HCT116 (cell line): Measurements from ENCODE around the gene BLOC1S2. TPM values are rescaled to one million over a fixed set of nuclear protein-coding genes. Genes with fewer than 3 reads are reported as not detected.

ENCODE experiments used
- ATAC-seq: fragments of 200-7000 bp; cut with Tn5 transposase; 2 replicates; pipeline ENCODE4 v1.9.1; 2020; ENCODE audit warnings: mild to moderate bottlenecking, moderate library complexity
- Bru-seq: library from RNA; stranded (reverse); fragments of 400-500 nt; gene quantifications from one replicate; lab custom pipeline; 2021; lab: Mats Ljungman, UMichigan
- BruChase-seq, 2 experiments: library from RNA; stranded (reverse); fragments of 400-500 nt; gene quantifications; one replicate each; lab custom pipeline; 2021; lab: Mats Ljungman, UMichigan
- BruUV-seq: library from RNA; stranded (reverse); fragments of 400-500 nt; replicated peaks from 2 replicates; lab custom pipeline; 2021; lab: Mats Ljungman, UMichigan
- CTCF ChIA-PET: fragments of 300-600 bp; sonication (Branson Sonifier 250); formaldehyde crosslinking; loops from one replicate; lab custom pipeline; 2021; ENCODE audit warnings: antibody characterized with exemption; lab: Charles Lee
- POLR2A ChIA-PET: fragments of 300-600, 350-600 bp; sonication (Branson Sonifier 250); formaldehyde crosslinking; loops from one replicate; lab custom pipeline; 2021; ENCODE audit warnings: antibody characterized with exemption; lab: Charles Lee
- RAD21 ChIA-PET, 2 experiments: fragments of 300-600 bp; sonication (Branson Sonifier 250); formaldehyde crosslinking; loops; one replicate each; lab custom pipeline; 2023; ENCODE audit warnings: low total read pairs in 2 of 2; ENCODE audit not compliant: uncharacterized antibody in 2 of 2, unreplicated experiment in 2 of 2, low non-redundant PET in 1 of 2; lab: Charles Lee
- DNase-seq: peaks from one replicate; pipeline ENCODE4 v3.0.0-alpha.2; 2010; ENCODE audit warnings: low read depth, low spot score
- H2AFZ ChIP-seq: fragments of 200-600 bp; shearing (Covaris generic), sonication (generic); 2 replicates; pipeline ENCODE4 v1.6.1; 2017; ENCODE audit warnings: low read depth, mixed run types, mixed read lengths, antibody characterized with exemption, low read length; ENCODE audit not compliant: poor library complexity, severe bottlenecking
- H3K27ac ChIP-seq: 2 replicates; pipeline ENCODE4 v1.5.1; 2012; ENCODE audit warnings: low read depth, low read length
- H3K27me3 ChIP-seq: fragments of 200-600 bp; sonication (generic); 2 replicates; pipeline ENCODE4 v1.6.1; 2016; ENCODE audit warnings: mixed run types, low read length, mixed read lengths; ENCODE audit not compliant: insufficient read depth
- H3K36me3 ChIP-seq, 2 experiments: fragments of 200-500 bp in 1 of 2; fragments of 200-600 bp in 1 of 2; sonication (Bioruptor generic) in 1 of 2; sonication (generic) in 1 of 2; 2 replicates each; pipeline versions ENCODE4 v1.5.1 to v1.6.1; 2014 to 2016; ENCODE audit warnings: low read length in 2 of 2, inconsistent platforms in 1 of 2, mixed read lengths in 1 of 2, mixed run types in 1 of 2; ENCODE audit not compliant: insufficient read depth in 2 of 2, control insufficient read depth in 1 of 2
- H3K4me1 ChIP-seq, 2 experiments: fragments of 200-600 bp in 1 of 2; sonication (generic) in 1 of 2; 2 replicates each; pipeline versions ENCODE4 v1.5.1 to v1.6.1; 2012 to 2017; ENCODE audit warnings: low read length in 2 of 2, inconsistent platforms in 1 of 2, mild to moderate bottlenecking in 1 of 2, mixed read lengths in 1 of 2, mixed run types in 1 of 2, moderate library complexity in 1 of 2; ENCODE audit not compliant: insufficient read depth in 2 of 2, control insufficient read depth in 1 of 2
- H3K4me2 ChIP-seq: fragments of 200-600 bp; sonication (generic); 2 replicates; pipeline ENCODE4 v1.6.1; 2017; ENCODE audit warnings: mixed run types, low read length, mixed read lengths
- H3K4me3 ChIP-seq, 2 experiments: fragments of 200-600 bp in 1 of 2; sonication (generic) in 1 of 2; replicated peaks in 1 of 2; 2 replicates each; pipeline ENCODE4 v1.5.1; 2011 to 2016; ENCODE audit warnings: low read length in 2 of 2, control low read depth in 1 of 2, low read depth in 1 of 2, mild to moderate bottlenecking in 1 of 2, mixed read lengths in 1 of 2, mixed run types in 1 of 2
- H3K79me2 ChIP-seq: fragments of 200-600 bp; sonication (generic); 2 replicates; pipeline ENCODE4 v1.6.1; 2017; ENCODE audit warnings: mild to moderate bottlenecking, mixed run types, low read length, moderate library complexity, mixed read lengths; ENCODE audit not compliant: insufficient read depth
- H3K9ac ChIP-seq: fragments of 200-600 bp; sonication (generic); 2 replicates; pipeline ENCODE4 v1.6.1; 2016; ENCODE audit warnings: low read length, mixed read lengths
- H3K9me2 ChIP-seq: fragments of 200-600 bp; sonication (generic), shearing (Covaris generic); 2 replicates; pipeline ENCODE4 v1.6.1; 2017; ENCODE audit warnings: mixed run types, mild to moderate bottlenecking, moderate library complexity; ENCODE audit not compliant: insufficient read depth
- H3K9me3 ChIP-seq, 2 experiments: fragments of 200-500 bp in 1 of 2; fragments of 200-600 bp in 1 of 2; sonication (Bioruptor generic) in 1 of 2; sonication (generic) in 1 of 2; 2 replicates each; pipeline ENCODE4 v1.6.1; 2014 to 2017; ENCODE audit warnings: low read length in 2 of 2, mixed read lengths in 2 of 2, inconsistent platforms in 1 of 2, low read depth in 1 of 2, mild to moderate bottlenecking in 1 of 2, mixed run types in 1 of 2, moderate library complexity in 1 of 2; ENCODE audit not compliant: control insufficient read depth in 1 of 2, insufficient read depth in 1 of 2
- H4K20me1 ChIP-seq: fragments of 200-600 bp; sonication (generic), shearing (Covaris generic); 2 replicates; pipeline ENCODE4 v1.6.1; 2017; ENCODE audit warnings: mixed run types, mild to moderate bottlenecking, moderate library complexity; ENCODE audit not compliant: insufficient read depth
- CBX3 ChIP-seq: IDR thresholded peaks from 2 replicates; pipeline ENCODE4 v1.6.1; 2012; ENCODE audit warnings: low read depth
- CEBPB ChIP-seq: IDR thresholded peaks from 2 replicates; pipeline ENCODE4 v1.6.1; 2012; ENCODE audit warnings: low read depth
- EGR1 ChIP-seq: IDR thresholded peaks from 2 replicates; pipeline ENCODE4 v1.6.1; 2012; ENCODE audit warnings: low read depth
- ELF1 ChIP-seq: IDR thresholded peaks from 2 replicates; pipeline ENCODE4 v1.6.1; 2012; ENCODE audit warnings: low read depth, borderline replicate concordance
- EZH2 ChIP-seq: fragments of 200-600 bp; sonication (generic); IDR thresholded peaks from 2 replicates; pipeline ENCODE4 v1.6.1; 2017; ENCODE audit warnings: antibody characterized with exemption, mixed run types
- EZH2phosphoT487 ChIP-seq: fragments of 200-600 bp; IDR thresholded peaks from 2 replicates; pipeline ENCODE4 v1.6.1; 2018; ENCODE audit warnings: antibody characterized with exemption, borderline replicate concordance
- FOSL1 ChIP-seq: IDR thresholded peaks from 2 replicates; pipeline ENCODE4 v1.6.1; 2012; ENCODE audit warnings: low read depth
- JUND ChIP-seq: IDR thresholded peaks from 2 replicates; pipeline ENCODE4 v1.6.1; 2012
- POLR2A ChIP-seq: IDR thresholded peaks from 2 replicates; pipeline ENCODE4 v1.7.0; 2011; ENCODE audit warnings: borderline replicate concordance; ENCODE audit not compliant: insufficient read depth, insufficient read length; ENCODE audit errors: extremely low read depth
- POLR2AphosphoS5 ChIP-seq: IDR thresholded peaks from 2 replicates; pipeline ENCODE4 v1.6.1; 2011; ENCODE audit warnings: mild to moderate bottlenecking, low read depth, low read length, moderate library complexity
- RAD21 ChIP-seq: IDR thresholded peaks from 2 replicates; pipeline ENCODE4 v1.6.1; 2012; ENCODE audit warnings: low read depth, mild to moderate bottlenecking
- SIN3A ChIP-seq: IDR thresholded peaks from 2 replicates; pipeline ENCODE4 v1.6.1; 2012; ENCODE audit warnings: low read depth
- TCF7L2 ChIP-seq: IDR thresholded peaks from 2 replicates; pipeline ENCODE4 v1.7.0; 2011; ENCODE audit warnings: borderline replicate concordance, inconsistent platforms; ENCODE audit not compliant: insufficient read depth, insufficient read length; ENCODE audit errors: extremely low read depth
- YY1 ChIP-seq: IDR thresholded peaks from 2 replicates; pipeline ENCODE4 v1.6.1; 2011; ENCODE audit warnings: low read length, low read depth, moderate library complexity, mild to moderate bottlenecking; ENCODE audit not compliant: insufficient replicate concordance; ENCODE audit errors: extremely low read depth
- ZFX ChIP-seq: fragments of 450-650 bp; IDR thresholded peaks from 2 replicates; pipeline ENCODE4 v1.6.1; 2017
- ZNF274 ChIP-seq: fragments of 200-500 bp; sonication (Bioruptor generic); IDR thresholded peaks from 2 replicates; pipeline ENCODE4 v1.6.1; 2014; ENCODE audit warnings: mild to moderate bottlenecking, low read depth, low read length, inconsistent platforms
- intact Hi-C: fragments of 100-400 bp; cut with micrococcal nuclease; formaldehyde crosslinking; loops from 2 replicates; pipeline ENCODE4 v1.10.0; 2022
- long read RNA-seq: library from polyadenylated mRNA; unstranded; transcript quantifications from one replicate; pipeline ENCODE4 v2.0.0, GENCODE V29; 2021; ENCODE audit not compliant: unreplicated experiment
- polyA plus RNA-seq: library from polyadenylated mRNA; unstranded; fragments of >200 nt; gene quantifications from 2 replicates; pipeline ENCODE4 v1.2.1, GENCODE V29; 2012; ENCODE audit warnings: missing spikeins
- total RNA-seq: library from RNA; stranded (reverse); gene quantifications from one replicate; pipeline ENCODE4 v1.2.1, GENCODE V29; 2021; ENCODE audit not compliant: unreplicated experiment
- TF ChIP-seq, protein P1 (sequence below): IDR thresholded peaks from 2 replicates; pipeline ENCODE4 v1.6.1; 2012
- TF ChIP-seq, protein P2 (sequence below): IDR thresholded peaks from 2 replicates; pipeline ENCODE4 v1.6.1; 2012; ENCODE audit warnings: low read depth
- TF ChIP-seq, protein P3 (sequence below): IDR thresholded peaks from 2 replicates; pipeline ENCODE4 v1.6.1; 2012

BLOC1S2 gene
- total RNA-seq: 54.6 TPM
- polyA plus RNA-seq: 19.8 and 25.8 TPM in 2 replicates
- Bru-seq, nascent RNA: percentile 80 among the genes with signal in this experiment
- percentile 92 among the genes with signal in this experiment for BruChase-seq, experiment 1, labeled RNA remaining after a 6-hour chase
- percentile 86 among the genes with signal in this experiment for BruChase-seq, experiment 2, labeled RNA remaining after a 2-hour chase
- long read RNA-seq, transcript BLOC1S2-202 (5 exons, 1,249 nt): major isoform, 76 of 92 reads
- long read RNA-seq, partial matches to known transcripts: 1 of 92 reads
- long read RNA-seq, other reads (novel, unspliced or antisense): 12 of 92 reads

DNA sequence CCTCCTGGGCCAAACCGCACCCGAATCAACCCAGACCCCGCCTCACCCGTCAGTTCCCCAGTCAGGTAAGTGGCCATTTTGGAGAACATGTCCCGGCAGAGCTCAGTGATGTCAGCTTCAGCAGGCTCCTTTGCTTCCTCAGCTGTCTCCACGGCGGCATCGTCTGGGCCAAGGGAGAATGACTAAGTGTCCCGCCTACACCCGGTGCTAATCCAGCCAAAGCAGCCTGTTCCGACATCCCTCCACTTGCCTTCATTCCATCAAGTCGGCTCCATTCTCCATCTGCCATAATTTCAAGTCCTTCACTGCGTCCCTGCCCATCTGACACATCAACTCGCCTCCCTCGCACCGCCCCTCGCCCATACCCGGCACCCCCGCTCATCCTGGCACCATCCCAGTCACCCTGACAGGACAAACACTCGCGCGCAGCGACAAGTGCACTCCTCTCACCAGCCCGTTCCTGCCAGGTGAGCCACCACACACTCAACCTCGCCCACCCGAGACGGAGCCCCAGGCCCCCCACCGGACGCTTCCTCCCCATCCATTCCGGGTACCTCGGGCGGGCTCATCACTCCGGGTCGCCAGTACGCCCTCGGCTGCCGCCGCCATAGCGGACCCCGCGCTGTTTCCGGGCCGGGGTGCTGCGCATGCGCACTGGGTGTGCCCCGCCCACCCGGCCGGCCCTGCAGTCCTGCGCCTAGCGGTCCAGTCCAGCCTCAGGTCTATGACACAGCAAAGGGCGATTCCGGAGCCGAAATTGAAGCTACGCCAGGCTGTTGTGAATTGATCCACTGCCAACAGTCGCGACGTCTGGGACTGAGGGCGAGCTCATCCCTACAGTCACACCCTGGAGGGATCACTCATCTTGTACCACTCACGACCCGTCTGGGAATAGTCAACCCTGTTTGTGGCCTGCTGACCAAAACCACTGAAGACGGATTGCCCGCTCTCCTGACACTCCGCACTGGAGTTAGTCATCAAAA lies at the start of gene BLOC1S2:
TSS of gene BLOC1S2 (minus strand) at position 630 of the 983 bp plus-strand sequence. CDS start at position 609, 21 bp downstream.
- CTCF ChIA-PET: interaction anchor here (0.6 to 1.3 kb wide), 4 partner anchors 17 to 249 kb away, joined by 3 to 4 read pairs (median 3); partner anchors contain the start of gene HIF1AN
- BruUV-seq: no TSS peak
- no peaks in the 10 kb centered on the region for H3K9me2 ChIP-seq
- peaks cover 48% of the 10 kb centered on the region for H3K79me2 ChIP-seq
- H3K4me1 ChIP-seq: peaks cover 13 to 18% of the 10 kb centered on the region in 2 experiments; a peak in 3 of 4 replicates
- peak within 1 kb of the TSS; percentile 74 for H3K27ac ChIP-seq
- ATAC-seq: peak; percentile 94
- peak; percentile 75 for DNase-seq
- H3K9ac ChIP-seq: peak within 1 kb of the TSS; percentile 89
- H3K4me3 ChIP-seq: peak within 1 kb of the TSS; percentile 76 to 94
- RAD21 ChIA-PET: interaction anchor here in 1 of 2 experiments (0.7 kb wide), 1 partner anchor 100 kb away, joined by 3 read pairs; no protein-coding TSS in a partner anchor
- peaks cover 5 to 15% of the 10 kb centered on the region in 2 experiments; a peak in 2 of 4 replicates for H3K36me3 ChIP-seq
- POLR2A ChIA-PET: no interaction called here
- H3K4me2 ChIP-seq: peak within 1 kb of the TSS; percentile 82
- H2AFZ ChIP-seq: peak within 1 kb of the TSS; percentile 34
- H3K9me3 ChIP-seq: no peaks in the 10 kb centered on the region
- no peaks in the 10 kb centered on the region for H3K27me3 ChIP-seq
- intact Hi-C loops: no loop called here
- H4K20me1 ChIP-seq: no peaks in the 10 kb centered on the region
- TF ChIP-seq CBX3 (no peak), SIN3A (peak; percentile 98), ZNF274 (no peak), FOSL1 (no peak), ELF1 (no peak; the same call in 1 of the 2 replicates), JUND (no peak), RAD21 (no peak), EZH2 (no peak), CEBPB (no peak), POLR2AphosphoS5 (peak; percentile 94), EGR1 (peak; percentile 78), YY1 (peak; percentile 93), EZH2phosphoT487 (no peak), ZFX (peak; percentile 63), POLR2A (peak; percentile 88), TCF7L2 (no peak)
- TF ChIP-seq, protein P1, sequence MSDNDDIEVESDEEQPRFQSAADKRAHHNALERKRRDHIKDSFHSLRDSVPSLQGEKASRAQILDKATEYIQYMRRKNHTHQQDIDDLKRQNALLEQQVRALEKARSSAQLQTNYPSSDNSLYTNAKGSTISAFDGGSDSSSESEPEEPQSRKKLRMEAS: peak; percentile 75
- TF ChIP-seq, protein P2, sequence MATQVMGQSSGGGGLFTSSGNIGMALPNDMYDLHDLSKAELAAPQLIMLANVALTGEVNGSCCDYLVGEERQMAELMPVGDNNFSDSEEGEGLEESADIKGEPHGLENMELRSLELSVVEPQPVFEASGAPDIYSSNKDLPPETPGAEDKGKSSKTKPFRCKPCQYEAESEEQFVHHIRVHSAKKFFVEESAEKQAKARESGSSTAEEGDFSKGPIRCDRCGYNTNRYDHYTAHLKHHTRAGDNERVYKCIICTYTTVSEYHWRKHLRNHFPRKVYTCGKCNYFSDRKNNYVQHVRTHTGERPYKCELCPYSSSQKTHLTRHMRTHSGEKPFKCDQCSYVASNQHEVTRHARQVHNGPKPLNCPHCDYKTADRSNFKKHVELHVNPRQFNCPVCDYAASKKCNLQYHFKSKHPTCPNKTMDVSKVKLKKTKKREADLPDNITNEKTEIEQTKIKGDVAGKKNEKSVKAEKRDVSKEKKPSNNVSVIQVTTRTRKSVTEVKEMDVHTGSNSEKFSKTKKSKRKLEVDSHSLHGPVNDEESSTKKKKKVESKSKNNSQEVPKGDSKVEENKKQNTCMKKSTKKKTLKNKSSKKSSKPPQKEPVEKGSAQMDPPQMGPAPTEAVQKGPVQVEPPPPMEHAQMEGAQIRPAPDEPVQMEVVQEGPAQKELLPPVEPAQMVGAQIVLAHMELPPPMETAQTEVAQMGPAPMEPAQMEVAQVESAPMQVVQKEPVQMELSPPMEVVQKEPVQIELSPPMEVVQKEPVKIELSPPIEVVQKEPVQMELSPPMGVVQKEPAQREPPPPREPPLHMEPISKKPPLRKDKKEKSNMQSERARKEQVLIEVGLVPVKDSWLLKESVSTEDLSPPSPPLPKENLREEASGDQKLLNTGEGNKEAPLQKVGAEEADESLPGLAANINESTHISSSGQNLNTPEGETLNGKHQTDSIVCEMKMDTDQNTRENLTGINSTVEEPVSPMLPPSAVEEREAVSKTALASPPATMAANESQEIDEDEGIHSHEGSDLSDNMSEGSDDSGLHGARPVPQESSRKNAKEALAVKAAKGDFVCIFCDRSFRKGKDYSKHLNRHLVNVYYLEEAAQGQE: no peak
- TF ChIP-seq, protein P3, sequence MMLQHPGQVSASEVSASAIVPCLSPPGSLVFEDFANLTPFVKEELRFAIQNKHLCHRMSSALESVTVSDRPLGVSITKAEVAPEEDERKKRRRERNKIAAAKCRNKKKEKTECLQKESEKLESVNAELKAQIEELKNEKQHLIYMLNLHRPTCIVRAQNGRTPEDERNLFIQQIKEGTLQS: no peak
